Measurements from ENCODE around the gene TMEM91.
"Not testable (repeated sequence)": the region's sequence is repeated elsewhere in the genome, so short reads cannot be mapped to it uniquely, and the experiment has no call there.

TMEM91 gene

GRCh38 chr19:41376241-41376997 is at the start of gene TMEM91:
TMEM91 (plus strand) TSS chr19:41376533; CDS start chr19:41378310, 1,777 bp downstream.
- peak in 1 of 14 donors; percentile 9 for DNase-seq

GRCh38 chr19:41327076-41327575 is 49.2 kb upstream of the TMEM91 start:
- no peak for DNase-seq

- peak in 7 of 14 donors; percentile 13 to 68 (median 51) for DNase-seq
Measured at GRCh38 chr19:41327576-41328156, 48.7 kb upstream of the TMEM91 start.

- DNase-seq, result peak in 1 of 14 donors; percentile 61
Measured at GRCh38 chr19:41328157-41328841, 48.0 kb upstream of the TMEM91 start.

GRCh38 chr19:41328842-41329225 is 47.5 kb upstream of the TMEM91 start:
- peak in 8 of 14 donors; percentile 9 to 61 (median 32) for DNase-seq

- no peak for DNase-seq
Measured at GRCh38 chr19:41330481-41330880, 45.9 kb upstream of the TMEM91 start.

GRCh38 chr19:41330946-41331678 is 45.2 kb upstream of the TMEM91 start:
- DNase-seq, result no peak

GRCh38 chr19:41332000-41332399 is 44.3 kb upstream of the TMEM91 start:
- no peak for DNase-seq

GRCh38 chr19:41332468-41332867 is 43.9 kb upstream of the TMEM91 start:
- DNase-seq, result no peak

GRCh38 chr19:41334793-41335192 is 41.5 kb upstream of the TMEM91 start:
- no peak for DNase-seq

- DNase-seq, result no peak
Measured at GRCh38 chr19:41335467-41335866, 40.9 kb upstream of the TMEM91 start.

GRCh38 chr19:41339936-41340335 is 36.4 kb upstream of the TMEM91 start:
- no peak for DNase-seq

- DNase-seq, result peak in 1 of 14 donors; percentile 14
Measured at GRCh38 chr19:41341669-41342490, 34.5 kb upstream of the TMEM91 start.

- no peak for DNase-seq
Measured at GRCh38 chr19:41344162-41344561, 32.2 kb upstream of the TMEM91 start.

- DNase-seq, result not testable (repeated sequence)
Measured at GRCh38 chr19:41346916-41347315, 29.4 kb upstream of the TMEM91 start.

GRCh38 chr19:41350735-41351338 is 25.5 kb upstream of the TMEM91 start:
- DNase-seq, result no peak

- peak in 10 of 14 donors; percentile 16 to 68 (median 42) for DNase-seq
Measured at GRCh38 chr19:41351339-41352245, 24.7 kb upstream of the TMEM91 start.

GRCh38 chr19:41352279-41352608 is 24.1 kb upstream of the TMEM91 start:
- DNase-seq, result no peak

GRCh38 chr19:41352609-41353465 is 23.5 kb upstream of the TMEM91 start:
- peak in 8 of 14 donors; percentile 11 to 60 (median 24) for DNase-seq
